Measurements from ENCODE around the gene GM2A. TPM values are rescaled to one million over a fixed set of nuclear protein-coding genes. Genes with fewer than 3 reads are reported as not detected.

The GM2A gene
- total and polyA plus RNA-seq, 2 of the 13 experiments (the other 11 are each of a cell fraction or from before 2014, with no cell fraction given): 14.6 to 29.6 TPM

DNA sequence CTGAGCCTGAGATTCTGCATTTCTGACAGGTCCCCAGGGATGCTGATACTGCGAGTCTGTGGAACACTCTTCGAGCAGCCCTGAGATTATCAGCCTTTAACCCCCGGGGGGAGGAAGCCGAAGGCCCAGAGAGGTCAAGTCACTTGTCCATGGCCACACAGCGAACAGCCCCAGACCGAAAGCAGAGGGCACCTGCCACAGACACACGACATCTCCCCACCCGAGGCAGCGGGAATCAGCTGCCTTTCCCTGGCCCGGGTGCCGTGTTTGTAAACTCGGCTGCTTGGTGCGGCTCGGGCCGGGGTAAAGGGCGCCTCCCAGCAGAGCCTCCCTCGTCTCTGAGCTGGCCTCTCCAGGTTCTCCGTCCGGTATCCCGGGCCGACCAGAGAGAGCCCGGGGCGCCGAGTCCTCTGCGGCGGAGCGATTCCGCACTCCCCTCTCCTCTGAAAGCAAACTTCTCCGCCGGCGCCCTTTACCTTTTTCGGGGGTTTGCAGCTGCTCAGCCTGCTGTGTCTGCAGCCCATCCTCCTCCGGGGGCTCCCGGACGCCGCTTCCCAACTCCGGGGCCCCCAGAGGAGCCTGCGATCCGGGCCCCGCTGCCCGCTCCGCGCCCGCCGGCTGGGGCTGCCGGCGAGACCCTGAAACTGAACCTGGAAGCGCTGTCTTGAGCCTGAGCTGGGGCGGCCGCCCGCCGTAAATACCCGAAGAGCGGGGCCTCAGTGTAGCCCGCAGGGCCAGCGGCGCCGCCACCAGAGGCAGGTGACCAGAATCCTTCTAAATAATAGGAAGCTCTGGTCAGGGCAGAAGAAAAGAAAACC lies 29.3 kb upstream of the GM2A start, which contains the start of gene CCDC69 (continued):
- TF ChIP-seq ZNF362 (CRISPR knock-in tag; IDR thresholded peaks at IDR 0.05; ENCODE audit: borderline replicate concordance) (no peak), SPEN (CRISPR knock-in tag; IDR thresholded peaks at IDR 0.05; ENCODE audit: low read depth) (0 out of 2 replicates have a peak, but pooled peaks have one; percentile 44), ZNF589 (CRISPR knock-in tag; conservative IDR thresholded peaks at IDR 0.05) (no peak), ZSCAN31 (CRISPR knock-in tag; IDR thresholded peaks at IDR 0.05; ENCODE audit: low read depth) (no peak), ZNF253 (CRISPR knock-in tag; IDR thresholded peaks at IDR 0.05; ENCODE audit: borderline replicate concordance) (no peak), CHD2 (IDR thresholded peaks at IDR 0.05; ENCODE audit: low read depth, low read length) (no peak), MBNL3 (CRISPR knock-in tag; conservative IDR thresholded peaks at IDR 0.05) (no peak), CBX1 (IDR thresholded peaks at IDR 0.05; ENCODE audit: low read depth) (no peak), CHD4 (IDR thresholded peaks at IDR 0.05; ENCODE audit: borderline replicate concordance, low read length) (no peak), ATM (IDR thresholded peaks at IDR 0.05; ENCODE audit: borderline replicate concordance) (no peak), ZBTB7A (CRISPR knock-in tag; IDR thresholded peaks at IDR 0.05) (no peak), NFE2L2 (IDR thresholded peaks at IDR 0.05; ENCODE audit: low read length) (no peak), HMG20A (CRISPR knock-in tag; IDR thresholded peaks at IDR 0.05; ENCODE audit: borderline replicate concordance) (no peak), RCOR2 (CRISPR knock-in tag; IDR thresholded peaks at IDR 0.05) (peak; percentile 50; the same call in 1 of the 2 replicates), MNT (IDR thresholded peaks at IDR 0.05) (no peak), ZNF234 (CRISPR knock-in tag; conservative IDR thresholded peaks at IDR 0.05) (no peak), ZNF251 (CRISPR knock-in tag; IDR thresholded peaks at IDR 0.05) (no peak), GATAD2A (CRISPR knock-in tag; IDR thresholded peaks at IDR 0.05) (peak; percentile 28; the same call in 1 of the 2 replicates)
- TF ChIP-seq, protein P1, sequence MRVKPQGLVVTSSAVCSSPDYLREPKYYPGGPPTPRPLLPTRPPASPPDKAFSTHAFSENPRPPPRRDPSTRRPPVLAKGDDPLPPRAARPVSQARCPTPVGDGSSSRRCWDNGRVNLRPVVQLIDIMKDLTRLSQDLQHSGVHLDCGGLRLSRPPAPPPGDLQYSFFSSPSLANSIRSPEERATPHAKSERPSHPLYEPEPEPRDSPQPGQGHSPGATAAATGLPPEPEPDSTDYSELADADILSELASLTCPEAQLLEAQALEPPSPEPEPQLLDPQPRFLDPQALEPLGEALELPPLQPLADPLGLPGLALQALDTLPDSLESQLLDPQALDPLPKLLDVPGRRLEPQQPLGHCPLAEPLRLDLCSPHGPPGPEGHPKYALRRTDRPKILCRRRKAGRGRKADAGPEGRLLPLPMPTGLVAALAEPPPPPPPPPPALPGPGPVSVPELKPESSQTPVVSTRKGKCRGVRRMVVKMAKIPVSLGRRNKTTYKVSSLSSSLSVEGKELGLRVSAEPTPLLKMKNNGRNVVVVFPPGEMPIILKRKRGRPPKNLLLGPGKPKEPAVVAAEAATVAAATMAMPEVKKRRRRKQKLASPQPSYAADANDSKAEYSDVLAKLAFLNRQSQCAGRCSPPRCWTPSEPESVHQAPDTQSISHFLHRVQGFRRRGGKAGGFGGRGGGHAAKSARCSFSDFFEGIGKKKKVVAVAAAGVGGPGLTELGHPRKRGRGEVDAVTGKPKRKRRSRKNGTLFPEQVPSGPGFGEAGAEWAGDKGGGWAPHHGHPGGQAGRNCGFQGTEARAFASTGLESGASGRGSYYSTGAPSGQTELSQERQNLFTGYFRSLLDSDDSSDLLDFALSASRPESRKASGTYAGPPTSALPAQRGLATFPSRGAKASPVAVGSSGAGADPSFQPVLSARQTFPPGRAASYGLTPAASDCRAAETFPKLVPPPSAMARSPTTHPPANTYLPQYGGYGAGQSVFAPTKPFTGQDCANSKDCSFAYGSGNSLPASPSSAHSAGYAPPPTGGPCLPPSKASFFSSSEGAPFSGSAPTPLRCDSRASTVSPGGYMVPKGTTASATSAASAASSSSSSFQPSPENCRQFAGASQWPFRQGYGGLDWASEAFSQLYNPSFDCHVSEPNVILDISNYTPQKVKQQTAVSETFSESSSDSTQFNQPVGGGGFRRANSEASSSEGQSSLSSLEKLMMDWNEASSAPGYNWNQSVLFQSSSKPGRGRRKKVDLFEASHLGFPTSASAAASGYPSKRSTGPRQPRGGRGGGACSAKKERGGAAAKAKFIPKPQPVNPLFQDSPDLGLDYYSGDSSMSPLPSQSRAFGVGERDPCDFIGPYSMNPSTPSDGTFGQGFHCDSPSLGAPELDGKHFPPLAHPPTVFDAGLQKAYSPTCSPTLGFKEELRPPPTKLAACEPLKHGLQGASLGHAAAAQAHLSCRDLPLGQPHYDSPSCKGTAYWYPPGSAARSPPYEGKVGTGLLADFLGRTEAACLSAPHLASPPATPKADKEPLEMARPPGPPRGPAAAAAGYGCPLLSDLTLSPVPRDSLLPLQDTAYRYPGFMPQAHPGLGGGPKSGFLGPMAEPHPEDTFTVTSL (CRISPR knock-in tag; IDR thresholded peaks at IDR 0.05; ENCODE audit: borderline replicate concordance): no peak
- TF ChIP-seq, protein P2, sequence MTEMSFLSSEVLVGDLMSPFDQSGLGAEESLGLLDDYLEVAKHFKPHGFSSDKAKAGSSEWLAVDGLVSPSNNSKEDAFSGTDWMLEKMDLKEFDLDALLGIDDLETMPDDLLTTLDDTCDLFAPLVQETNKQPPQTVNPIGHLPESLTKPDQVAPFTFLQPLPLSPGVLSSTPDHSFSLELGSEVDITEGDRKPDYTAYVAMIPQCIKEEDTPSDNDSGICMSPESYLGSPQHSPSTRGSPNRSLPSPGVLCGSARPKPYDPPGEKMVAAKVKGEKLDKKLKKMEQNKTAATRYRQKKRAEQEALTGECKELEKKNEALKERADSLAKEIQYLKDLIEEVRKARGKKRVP (CRISPR knock-in tag; IDR thresholded peaks at IDR 0.05): no peak
- TF ChIP-seq, protein P3, sequence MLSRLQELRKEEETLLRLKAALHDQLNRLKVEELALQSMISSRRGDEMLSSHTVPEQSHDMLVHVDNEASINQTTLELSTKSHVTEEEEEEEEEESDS (CRISPR knock-in tag; IDR thresholded peaks at IDR 0.05; ENCODE audit: borderline replicate concordance): no peak
